ENCODE data around the gene B4GALNT1. TPM values are rescaled to one million over a fixed set of nuclear protein-coding genes. Genes with fewer than 3 reads are reported as not detected.

Gene B4GALNT1
- total RNA-seq, 2 experiments from 2014 or later: 2.4 to 8.2 TPM

GRCh38 chr12:57606399-57606798 is 26.6 kb downstream of the B4GALNT1 start:
- CTCF ChIA-PET: interaction anchor here (1.0 to 2.5 kb wide), 5 partner anchors 10 to 22 kb away, joined by 3 to 9 read pairs (median 5); partner anchors contain the start of gene PIP4K2C
- ATAC-seq (no peak), DNase-seq (no peak)
- no peak overlapping the region for H3K27ac Mint-ChIP-seq
- peaks cover 8% of the 10 kb centered on the region for H3K27me3 Mint-ChIP-seq
- no peaks in the 10 kb centered on the region for H3K9me3 Mint-ChIP-seq (ENCODE audit: low read depth)
- H3K36me3 Mint-ChIP-seq: peaks cover 12% of the 10 kb centered on the region
- no peak overlapping the region for H3K4me3 Mint-ChIP-seq
- H3K4me1 Mint-ChIP-seq: peaks cover 21% of the 10 kb centered on the region

GRCh38 chr12:57605811-57606311 is 27.1 kb downstream of the B4GALNT1 start:
- H3K4me1 Mint-ChIP-seq: peaks cover 21% of the 10 kb centered on the region
- ATAC-seq (no peak), DNase-seq (no peak)
- peak overlapping the region; percentile 74 for H3K4me3 Mint-ChIP-seq
- CTCF ChIA-PET: interaction anchor here (1.0 to 2.5 kb wide), 6 partner anchors 11 to 22 kb away, joined by 3 to 9 read pairs (median 5); partner anchors contain the start of gene PIP4K2C
- no peak overlapping the region for H3K27ac Mint-ChIP-seq
- no peaks in the 10 kb centered on the region for H3K9me3 Mint-ChIP-seq (ENCODE audit: low read depth)
- H3K36me3 Mint-ChIP-seq: peaks cover 17% of the 10 kb centered on the region
- peaks cover 7% of the 10 kb centered on the region for H3K27me3 Mint-ChIP-seq

- H3K4me3 Mint-ChIP-seq: peak overlapping the region; percentile 74
- H3K36me3 Mint-ChIP-seq: peaks cover 18% of the 10 kb centered on the region
- no peak for DNase-seq
- peak; percentile 64 for ATAC-seq
- H3K9me3 Mint-ChIP-seq (ENCODE audit: low read depth): no peaks in the 10 kb centered on the region
- peaks cover 17% of the 10 kb centered on the region for H3K4me1 Mint-ChIP-seq
- CTCF ChIA-PET: interaction anchor here (1.3 to 2.5 kb wide), 5 partner anchors 11 to 22 kb away, joined by 3 to 9 read pairs (median 5); partner anchors contain the start of gene PIP4K2C
- H3K27me3 Mint-ChIP-seq: peaks cover under 1% of the 10 kb centered on the region
- peak overlapping the region; percentile 78 for H3K27ac Mint-ChIP-seq
Measured at GRCh38 chr12:57604992-57605810, 27.8 kb downstream of the B4GALNT1 start.

GRCh38 chr12:57604454-57604991 is 28.5 kb downstream of the B4GALNT1 start, which contains the start of gene DTX3:
Gene DTX3, plus strand, starts transcription at chr12:57604824. Its CDS starts 1,694 bp downstream, at chr12:57606518.
- CTCF ChIA-PET: interaction anchor here (1.3 to 2.5 kb wide), 6 partner anchors 12 to 23 kb away, joined by 3 to 9 read pairs (median 5); partner anchors contain the start of gene PIP4K2C
- Mint-ChIP-seq H3K9me3 (ENCODE audit: low read depth) (no peaks in the 10 kb centered on the region), H3K4me1 (peaks cover 17% of the 10 kb centered on the region), H3K27ac (peak within 1 kb of the TSS; percentile 78), H3K27me3 (no peaks in the 10 kb centered on the region), H3K4me3 (peak within 1 kb of the TSS; percentile 74), H3K36me3 (peaks cover 22% of the 10 kb centered on the region)
- peak; percentile 66 for DNase-seq
- peak; percentile 80 for ATAC-seq

GRCh38 chr12:57603815-57604453 is 29.1 kb downstream of the B4GALNT1 start:
- no peak for ATAC-seq
- H3K4me3 Mint-ChIP-seq: peak overlapping the region; percentile 74
- no peaks in the 10 kb centered on the region for H3K27me3 Mint-ChIP-seq
- H3K36me3 Mint-ChIP-seq: peaks cover 22% of the 10 kb centered on the region
- peaks cover 17% of the 10 kb centered on the region for H3K4me1 Mint-ChIP-seq
- no peak for DNase-seq
- peak overlapping the region; percentile 41 for H3K27ac Mint-ChIP-seq
- H3K9me3 Mint-ChIP-seq (ENCODE audit: low read depth): no peaks in the 10 kb centered on the region
- CTCF ChIA-PET: interaction anchor here (1.3 to 1.4 kb wide), 2 partner anchors 9 to 17 kb away, joined by 4 read pairs; no protein-coding TSS in a partner anchor

- no peak for ATAC-seq
- Mint-ChIP-seq H3K27ac (peak overlapping the region; percentile 57), H3K27me3 (no peaks in the 10 kb centered on the region), H3K36me3 (peaks cover 24% of the 10 kb centered on the region), H3K4me3 (peak overlapping the region; percentile 74), H3K4me1 (peaks cover 17% of the 10 kb centered on the region), H3K9me3 (ENCODE audit: low read depth) (no peaks in the 10 kb centered on the region)
- DNase-seq: no peak
- CTCF ChIA-PET: interaction anchor here (1.3 to 1.4 kb wide), 2 partner anchors 10 to 18 kb away, joined by 4 read pairs; no protein-coding TSS in a partner anchor
Measured at GRCh38 chr12:57603324-57603723, 29.7 kb downstream of the B4GALNT1 start.

- CTCF ChIA-PET: interaction anchor here (1.4 kb wide), 1 partner anchor 10 kb away, joined by 4 read pairs; no protein-coding TSS in a partner anchor
- Mint-ChIP-seq H3K36me3 (peaks cover 27% of the 10 kb centered on the region), H3K27me3 (no peaks in the 10 kb centered on the region), H3K27ac (no peak overlapping the region), H3K4me3 (no peak overlapping the region), H3K4me1 (peaks cover 17% of the 10 kb centered on the region), H3K9me3 (ENCODE audit: low read depth) (no peaks in the 10 kb centered on the region)
- no peak for ATAC-seq
- no peak for DNase-seq
Measured at GRCh38 chr12:57602544-57602943, 30.5 kb downstream of the B4GALNT1 start.

GRCh38 chr12:57600395-57600794 is 32.6 kb downstream of the B4GALNT1 start:
- Mint-ChIP-seq H3K27ac (no peak overlapping the region), H3K4me1 (peaks cover 12% of the 10 kb centered on the region)
- CTCF ChIA-PET: interaction anchor here (1.1 to 2.5 kb wide), 3 partner anchors 16 to 22 kb away, joined by 3 to 10 read pairs (median 8); no protein-coding TSS in a partner anchor

GRCh38 chr12:57593187-57593586 is 39.8 kb downstream of the B4GALNT1 start:
- DNase-seq (no peak), ATAC-seq (no peak)
- no peak overlapping the region for H3K4me3 Mint-ChIP-seq
- H3K27me3 Mint-ChIP-seq: no peaks in the 10 kb centered on the region
- peaks cover 17% of the 10 kb centered on the region for H3K36me3 Mint-ChIP-seq
- H3K9me3 Mint-ChIP-seq (ENCODE audit: low read depth): no peaks in the 10 kb centered on the region
- no peak overlapping the region for H3K27ac Mint-ChIP-seq
- CTCF ChIA-PET: interaction anchor here (1.0 to 5.8 kb wide), 7 partner anchors 11 to 133 kb away, joined by 3 to 77 read pairs (median 3); partner anchors contain the start of genes B4GALNT1 and GLI1
- peaks cover 22% of the 10 kb centered on the region for H3K4me1 Mint-ChIP-seq

More at GRCh38 chr12:57600395-57600794, 32.6 kb downstream of the B4GALNT1 start:
- DNase-seq: no peak
- Mint-ChIP-seq H3K36me3 (peaks cover 37% of the 10 kb centered on the region), H3K4me3 (no peak overlapping the region), H3K27me3 (no peaks in the 10 kb centered on the region), H3K9me3 (ENCODE audit: low read depth) (no peaks in the 10 kb centered on the region)
- ATAC-seq: no peak

GRCh38 chr12:57592551-57593165 is 40.3 kb downstream of the B4GALNT1 start:
- Mint-ChIP-seq H3K4me1 (peaks cover 22% of the 10 kb centered on the region), H3K36me3 (peaks cover 15% of the 10 kb centered on the region), H3K9me3 (ENCODE audit: low read depth) (no peaks in the 10 kb centered on the region), H3K4me3 (peak overlapping the region; percentile 83), H3K27me3 (no peaks in the 10 kb centered on the region), H3K27ac (no peak overlapping the region)
- no peak for DNase-seq
- CTCF ChIA-PET: interaction anchor here (1.0 to 5.8 kb wide), 8 partner anchors 10 to 134 kb away, joined by 3 to 77 read pairs (median 6); partner anchors contain the start of genes B4GALNT1 and GLI1
- no peak for ATAC-seq

GRCh38 chr12:57591782-57592325 is 41.1 kb downstream of the B4GALNT1 start:
- peak overlapping the region; percentile 81 for H3K27ac Mint-ChIP-seq
- no peaks in the 10 kb centered on the region for H3K9me3 Mint-ChIP-seq (ENCODE audit: low read depth)
- H3K27me3 Mint-ChIP-seq: no peaks in the 10 kb centered on the region
- DNase-seq (no peak), ATAC-seq (no peak)
- peaks cover 22% of the 10 kb centered on the region for H3K4me1 Mint-ChIP-seq
- CTCF ChIA-PET: interaction anchor here (1.0 to 5.8 kb wide), 14 partner anchors 9 to 349 kb away, joined by 3 to 77 read pairs (median 5); partner anchors contain the start of genes ARHGEF25, B4GALNT1 and GLI1
- peak overlapping the region; percentile 83 for H3K4me3 Mint-ChIP-seq
- peaks cover 10% of the 10 kb centered on the region for H3K36me3 Mint-ChIP-seq
